GM19463 (cell line): Measurements from ENCODE around the gene LRRC46.
A peak's percentile ranks its signal among the peaks of the same experiment; 100 is the strongest.

Source experiments
- ATAC-seq: cut with Tn5 transposase; IDR thresholded peaks from one replicate; pipeline ENCODE4 v1.9.1; 2021; ENCODE audit warnings: mild to moderate bottlenecking, moderate library complexity; ENCODE audit not compliant: unreplicated experiment

LRRC46 gene, protein sequence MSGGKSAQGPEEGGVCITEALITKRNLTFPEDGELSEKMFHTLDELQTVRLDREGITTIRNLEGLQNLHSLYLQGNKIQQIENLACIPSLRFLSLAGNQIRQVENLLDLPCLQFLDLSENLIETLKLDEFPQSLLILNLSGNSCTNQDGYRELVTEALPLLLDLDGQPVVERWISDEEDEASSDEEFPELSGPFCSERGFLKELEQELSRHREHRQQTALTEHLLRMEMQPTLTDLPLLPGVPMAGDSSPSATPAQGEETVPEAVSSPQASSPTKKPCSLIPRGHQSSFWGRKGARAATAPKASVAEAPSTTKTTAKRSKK

DNA sequence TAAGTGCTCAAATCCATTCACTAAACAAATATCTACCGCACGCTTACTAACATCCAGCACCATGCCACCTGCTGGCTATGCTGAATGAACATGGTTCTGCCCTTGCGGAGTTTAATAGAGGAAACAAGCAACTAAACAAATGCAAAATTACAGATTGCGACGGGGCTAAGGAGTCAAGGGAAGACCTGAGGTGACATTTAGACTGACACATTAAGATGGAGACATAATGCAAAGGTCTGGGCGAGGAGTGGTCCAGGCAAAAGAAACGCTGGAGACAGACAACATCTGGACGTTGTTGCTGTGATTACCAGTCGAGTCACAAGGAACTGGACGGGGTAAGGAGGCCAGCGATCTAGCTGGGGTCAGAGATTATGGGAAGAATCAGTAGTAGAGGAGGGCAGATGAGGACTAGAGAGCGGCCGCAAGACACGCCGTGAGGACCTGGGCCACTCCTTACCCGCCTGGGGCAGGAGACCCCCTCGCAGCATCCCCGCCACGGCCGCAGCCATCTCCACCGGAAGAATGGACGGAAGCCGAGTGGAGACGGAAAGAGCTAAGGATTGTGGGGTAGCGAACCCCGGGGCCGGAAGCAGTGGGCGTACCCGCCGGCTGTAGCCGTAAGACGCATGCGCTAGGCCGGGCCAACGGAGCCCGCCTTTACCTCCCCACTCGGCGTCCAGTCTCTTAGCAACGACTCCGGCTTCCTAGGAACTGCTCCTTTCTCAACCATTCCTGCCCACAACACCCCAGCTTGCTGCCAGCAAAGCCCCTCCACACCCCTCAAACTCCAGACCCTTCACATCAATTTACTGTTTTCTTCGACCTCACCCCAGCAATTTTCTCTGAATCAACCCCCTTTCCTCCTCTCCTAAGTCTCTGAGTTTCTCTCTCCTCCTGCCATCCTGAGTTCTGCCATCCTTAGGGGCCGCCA lies at the start of gene LRRC46, which contains the start of gene MRPL10:
TSS of gene LRRC46 (plus strand) at position 668 of the 931 bp plus-strand sequence. CDS start 320 bp downstream, outside the sequence.
TSS of gene MRPL10 (minus strand) at position 539 of the 931 bp plus-strand sequence. CDS start at position 509, 30 bp downstream.
- peak; percentile 93 for ATAC-seq

DNA sequence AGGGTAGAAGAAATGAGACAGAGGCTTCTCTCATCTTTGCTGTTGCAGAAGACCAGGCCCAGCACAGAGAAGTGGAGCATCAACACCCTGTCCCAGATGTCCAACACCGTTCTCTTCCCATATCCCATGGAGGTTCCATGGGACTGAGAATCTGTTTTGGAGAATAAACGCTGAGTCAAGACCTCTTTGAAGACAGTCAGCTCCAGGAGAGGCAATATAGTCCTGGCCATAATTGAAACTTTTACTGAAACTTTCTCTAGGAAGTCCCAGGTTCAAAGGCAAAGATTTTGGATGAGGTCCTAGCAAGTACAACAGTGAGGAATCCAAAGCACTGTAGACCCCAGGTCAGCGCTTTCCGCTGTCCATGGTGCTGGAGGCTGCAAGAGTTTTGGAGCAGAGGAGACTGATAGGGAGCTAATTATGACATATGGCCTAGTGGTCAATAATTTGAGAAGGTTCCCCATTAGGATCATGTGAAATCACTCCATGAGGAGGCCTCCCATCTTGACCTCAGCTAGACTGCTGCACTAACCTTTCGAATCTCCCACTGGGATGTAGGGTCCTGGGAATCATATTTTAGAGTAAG lies 45.8 kb upstream of the LRRC46 start:
- ATAC-seq, result no peak

DNA sequence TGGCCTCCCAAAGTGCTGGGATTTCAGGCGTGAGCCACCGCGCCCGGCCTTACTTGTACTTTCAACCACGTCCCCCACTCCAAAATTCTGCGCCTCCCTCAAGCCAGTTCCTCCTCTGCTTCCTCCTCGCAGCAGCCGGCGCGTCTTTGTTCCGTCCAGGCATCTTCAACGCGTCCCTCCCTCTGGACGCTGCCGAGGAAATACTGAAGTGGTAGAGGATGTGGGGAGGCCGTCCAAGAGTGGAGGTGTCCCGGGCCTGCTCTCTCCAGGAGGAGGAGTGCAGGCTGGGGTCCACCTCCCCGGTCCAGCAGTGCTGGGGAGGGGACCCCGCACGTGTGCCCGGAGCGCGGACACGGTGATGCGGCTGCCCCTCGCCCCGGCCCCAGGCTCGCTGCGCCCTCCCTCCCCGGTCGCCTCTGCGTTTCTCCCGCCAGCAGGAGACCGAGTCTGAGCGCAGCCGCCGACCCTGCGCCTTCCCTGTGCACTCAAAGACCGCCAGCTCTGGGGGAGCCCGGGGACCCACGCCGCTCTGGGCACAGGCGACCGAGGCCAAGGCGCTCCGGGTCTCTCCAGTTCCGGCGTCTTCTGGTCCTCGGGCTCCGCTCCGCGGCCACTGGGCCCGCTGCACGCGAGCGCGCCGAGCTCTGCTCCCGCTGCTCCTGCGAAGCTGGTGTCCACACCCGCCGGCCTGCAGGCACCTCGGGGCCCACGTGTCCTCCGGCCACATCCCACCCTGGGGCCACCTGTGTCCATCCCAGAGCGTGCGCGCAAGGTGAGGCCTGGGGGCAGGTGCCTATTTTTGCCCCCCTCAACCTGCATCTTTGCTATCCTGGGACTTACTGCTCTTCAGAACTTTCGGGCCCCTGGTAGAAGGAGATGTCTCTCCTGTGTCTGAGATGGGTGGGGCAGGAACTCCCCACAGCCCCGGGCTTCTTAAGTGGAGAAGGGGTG lies 41.6 kb upstream of the LRRC46 start:
- no peak for ATAC-seq

DNA sequence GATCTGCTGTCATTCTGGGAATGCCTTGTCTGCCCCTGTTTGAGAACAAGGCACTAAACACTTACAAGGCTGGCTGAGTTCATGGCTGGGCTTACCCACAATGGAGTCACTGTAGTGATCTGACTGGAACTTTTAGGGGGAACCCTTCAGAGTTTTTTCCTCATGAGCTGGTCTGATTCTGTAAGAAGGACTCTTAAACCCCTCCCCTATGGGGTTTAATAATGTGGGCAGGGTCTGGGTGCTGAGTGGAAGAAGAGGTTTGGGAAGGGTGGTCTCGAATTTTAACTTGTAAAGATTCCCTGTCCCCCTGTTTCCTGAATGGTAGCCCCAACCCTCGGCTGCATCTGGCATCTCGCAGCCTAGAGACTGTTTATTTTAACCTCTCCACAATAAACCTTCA lies 40.4 kb upstream of the LRRC46 start:
- ATAC-seq, result no peak

DNA sequence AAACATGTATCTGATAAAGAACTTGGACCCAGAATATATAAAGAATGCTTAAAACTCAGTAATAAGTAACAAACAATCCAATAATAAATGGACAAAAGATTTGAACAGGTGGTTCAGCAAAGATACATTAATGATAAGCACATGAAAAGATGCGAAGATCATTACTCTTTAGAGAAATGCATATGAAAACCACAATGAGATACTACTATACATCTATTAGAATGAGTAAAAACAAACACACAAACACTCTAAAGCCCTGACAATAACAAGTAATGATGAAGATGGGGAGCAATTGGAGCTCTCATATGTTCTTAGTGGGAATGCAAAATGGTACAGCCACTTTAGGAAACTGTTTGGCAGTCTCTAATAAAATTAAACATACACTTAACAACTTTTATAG lies 39.0 kb upstream of the LRRC46 start:
- no peak for ATAC-seq

DNA sequence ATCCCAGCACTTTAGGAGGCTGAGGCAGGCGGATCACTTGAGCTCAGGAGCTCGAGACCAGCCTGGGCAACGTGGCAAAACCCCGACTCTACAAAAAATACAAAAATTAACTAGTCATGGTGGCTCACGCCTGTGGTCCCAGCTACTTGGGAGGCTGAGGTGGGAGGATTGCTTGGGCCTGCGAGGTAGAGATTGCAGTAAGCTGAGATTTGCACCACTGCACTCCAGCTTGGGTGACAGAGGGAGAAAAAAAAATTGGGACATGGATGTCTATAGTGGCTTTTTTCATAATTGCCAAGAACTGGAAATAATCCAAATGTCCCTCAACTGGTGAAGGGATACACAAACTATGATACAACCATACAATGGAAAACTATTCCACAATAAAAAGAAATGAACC lies 38.5 kb upstream of the LRRC46 start:
- ATAC-seq, result no peak

DNA sequence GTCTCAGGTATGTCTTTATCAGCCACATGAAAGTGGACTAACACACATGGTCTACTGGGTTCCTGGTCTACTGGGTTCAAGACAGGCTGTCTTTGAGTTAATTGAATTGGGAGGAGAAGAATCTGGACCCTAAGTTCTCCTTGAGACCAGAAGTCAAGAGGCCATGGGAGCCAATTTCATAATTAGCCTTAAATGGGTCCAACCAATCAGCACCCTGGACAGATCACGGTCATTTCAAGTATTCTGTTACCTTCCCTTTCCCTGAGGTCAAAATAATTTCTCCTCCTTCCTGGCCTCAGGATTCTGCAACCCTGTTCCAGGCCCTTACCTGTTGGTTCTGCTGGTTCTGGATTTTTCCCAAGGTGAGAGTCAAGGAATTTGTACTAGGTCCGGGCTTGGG lies 33.7 kb upstream of the LRRC46 start:
- ATAC-seq, result no peak

DNA sequence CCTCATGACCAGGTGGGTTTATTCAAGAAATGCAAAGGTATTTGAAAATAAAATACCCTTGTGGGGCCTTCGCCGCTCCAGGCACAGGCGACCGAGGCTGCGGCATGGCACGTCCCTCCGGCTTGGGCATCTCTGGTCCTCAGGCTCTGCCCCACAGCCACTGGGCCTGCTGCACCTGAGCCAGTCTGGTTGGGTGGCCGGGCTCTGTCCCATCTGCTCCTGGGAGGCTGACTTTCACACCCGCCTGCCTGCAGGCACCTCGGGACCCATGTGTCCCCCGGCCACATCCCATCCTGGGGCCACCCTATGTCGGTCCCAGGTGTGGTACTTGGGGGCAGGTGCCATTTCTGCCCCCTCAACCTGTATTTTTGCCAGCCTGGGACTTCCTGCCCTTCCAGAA lies 30.8 kb upstream of the LRRC46 start:
- no peak for ATAC-seq

DNA sequence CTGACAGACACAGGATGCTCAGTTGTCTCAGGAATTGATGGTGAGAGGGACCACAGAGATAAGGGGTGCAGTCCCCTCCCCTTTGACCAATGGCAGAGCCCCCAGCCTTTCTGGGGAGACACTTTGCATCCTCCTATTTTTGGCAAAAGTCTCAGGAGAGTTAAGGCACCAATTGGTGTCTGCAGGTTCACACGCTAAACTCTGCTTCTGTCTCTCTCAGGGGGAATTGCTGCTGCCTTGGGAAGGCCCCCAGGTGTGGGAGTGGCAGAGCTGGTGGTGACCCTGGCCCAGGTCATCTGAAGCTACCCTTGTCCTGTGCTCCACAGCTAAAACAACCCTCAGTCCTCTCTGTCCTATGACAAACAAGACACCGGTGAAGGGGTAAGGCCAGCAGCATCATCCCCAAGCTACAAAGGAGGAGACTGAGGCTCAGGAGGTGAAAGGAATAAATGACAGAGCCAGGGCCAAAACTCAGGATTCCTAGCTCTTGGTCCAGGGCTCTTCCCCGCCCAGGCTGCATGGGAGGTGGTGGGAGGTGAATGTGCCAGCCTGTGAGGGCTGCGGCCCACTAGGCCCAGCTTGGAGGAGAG lies 30.2 kb upstream of the LRRC46 start:
- ATAC-seq, result no peak

DNA sequence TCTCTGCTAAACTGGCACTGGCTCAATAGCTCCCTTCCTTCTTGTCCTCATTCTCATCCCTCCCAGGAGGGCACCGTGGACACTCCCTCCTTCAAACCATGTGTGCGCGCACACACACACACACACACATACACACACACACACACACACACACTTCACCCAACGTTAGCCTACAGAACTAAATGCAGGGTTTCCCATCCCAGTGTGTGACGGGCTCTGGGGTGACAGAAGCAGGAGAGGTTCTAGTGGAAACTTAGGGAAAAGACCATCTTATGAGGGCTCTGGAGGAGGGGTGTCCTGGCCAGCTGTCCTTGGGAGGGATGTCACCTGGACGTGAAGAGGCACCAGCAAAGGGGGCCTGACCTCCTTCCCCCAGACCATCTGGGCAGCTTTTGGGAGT lies 29.6 kb upstream of the LRRC46 start:
- no peak for ATAC-seq

DNA sequence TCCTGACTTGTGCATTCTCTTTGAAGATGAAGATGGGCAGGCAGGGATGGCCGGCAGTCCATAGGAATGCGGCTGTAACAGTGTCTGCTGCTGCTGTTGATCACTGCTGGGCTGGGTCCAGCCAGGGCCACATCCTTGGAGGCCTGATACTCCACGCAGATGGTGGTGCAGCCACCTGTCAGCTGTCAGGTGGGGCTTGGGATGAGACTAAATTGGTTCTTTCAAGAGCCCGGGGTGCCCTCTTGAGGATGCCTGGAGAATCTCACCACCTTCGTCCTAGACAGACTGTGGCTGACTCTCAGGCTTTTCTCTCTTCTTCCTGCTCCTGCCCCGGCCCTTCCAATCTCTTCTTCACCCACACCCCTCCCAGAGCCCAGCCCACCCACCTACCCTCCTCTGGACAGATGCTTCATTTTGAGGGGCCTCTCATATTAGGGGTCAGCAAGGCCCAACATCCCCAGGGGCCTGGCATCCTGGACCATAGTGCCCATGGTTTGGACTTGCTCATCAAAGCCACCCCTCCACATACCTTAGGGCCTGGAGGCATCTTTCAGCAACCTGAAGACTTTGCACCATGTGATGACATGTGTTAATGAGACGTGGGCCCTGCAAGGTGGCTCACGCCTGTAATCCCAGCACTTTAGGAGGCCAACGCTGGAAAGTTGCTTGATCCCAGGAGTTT lies 29.0 kb upstream of the LRRC46 start:
- ATAC-seq, result no peak

DNA sequence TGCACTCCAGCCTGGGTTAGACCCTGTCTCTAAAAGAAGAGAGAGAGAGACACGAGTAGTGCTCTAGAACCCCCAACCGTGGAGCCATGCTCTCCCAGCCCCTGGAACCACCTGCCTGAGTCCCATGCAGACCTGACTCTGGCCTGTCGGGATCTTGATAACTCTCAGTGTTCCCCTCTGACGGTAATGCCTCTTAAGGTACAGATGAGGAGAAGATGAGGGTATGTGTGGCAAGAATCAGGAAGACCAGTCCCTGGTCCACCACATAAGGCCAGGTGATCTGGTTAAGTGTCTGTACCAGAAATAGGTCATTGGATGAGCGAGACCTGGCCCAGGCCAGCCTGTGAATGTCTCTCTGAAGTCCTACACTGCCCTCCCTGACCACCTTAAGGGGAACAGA lies 28.3 kb upstream of the LRRC46 start:
- ATAC-seq, result no peak

DNA sequence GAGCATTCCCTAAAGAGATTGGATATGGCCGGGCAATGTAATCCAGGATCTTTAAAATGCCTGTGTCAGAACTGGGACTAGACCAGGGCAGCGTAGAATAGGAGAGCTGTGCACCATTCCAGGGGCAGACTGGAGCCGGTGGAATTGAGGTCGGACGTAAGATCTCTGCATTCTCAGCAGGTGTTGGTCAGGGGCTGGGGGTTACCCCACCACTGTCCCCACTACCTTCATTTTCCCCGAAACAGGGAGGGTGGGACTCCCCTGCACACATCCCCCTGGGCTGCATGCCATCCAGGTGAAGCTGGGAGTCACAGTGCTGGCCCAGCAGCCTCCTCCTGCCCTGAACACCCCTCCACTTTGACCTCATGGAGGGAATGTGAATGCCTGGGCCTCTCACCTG lies 27.7 kb upstream of the LRRC46 start:
- ATAC-seq, result no peak

DNA sequence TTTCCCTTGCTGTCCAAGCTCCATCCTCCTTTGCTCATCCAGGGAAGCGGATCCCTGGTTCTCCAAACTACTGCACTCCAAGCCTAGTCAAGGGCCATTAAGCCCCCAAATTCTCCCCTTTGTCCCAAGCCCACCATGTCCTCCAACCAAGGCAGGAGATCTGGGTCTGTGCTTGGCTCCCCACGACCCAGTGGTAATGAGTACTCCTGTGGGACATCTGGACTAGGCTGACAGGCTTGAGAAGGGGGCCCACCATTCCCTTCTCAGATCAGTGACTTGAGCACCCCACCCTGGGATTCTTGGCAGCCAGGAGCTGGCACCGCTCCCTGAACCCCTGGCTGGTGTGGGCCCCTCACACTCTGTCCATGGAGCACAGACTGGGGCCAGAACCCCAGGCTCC lies 27.0 kb upstream of the LRRC46 start:
- ATAC-seq, result no peak

DNA sequence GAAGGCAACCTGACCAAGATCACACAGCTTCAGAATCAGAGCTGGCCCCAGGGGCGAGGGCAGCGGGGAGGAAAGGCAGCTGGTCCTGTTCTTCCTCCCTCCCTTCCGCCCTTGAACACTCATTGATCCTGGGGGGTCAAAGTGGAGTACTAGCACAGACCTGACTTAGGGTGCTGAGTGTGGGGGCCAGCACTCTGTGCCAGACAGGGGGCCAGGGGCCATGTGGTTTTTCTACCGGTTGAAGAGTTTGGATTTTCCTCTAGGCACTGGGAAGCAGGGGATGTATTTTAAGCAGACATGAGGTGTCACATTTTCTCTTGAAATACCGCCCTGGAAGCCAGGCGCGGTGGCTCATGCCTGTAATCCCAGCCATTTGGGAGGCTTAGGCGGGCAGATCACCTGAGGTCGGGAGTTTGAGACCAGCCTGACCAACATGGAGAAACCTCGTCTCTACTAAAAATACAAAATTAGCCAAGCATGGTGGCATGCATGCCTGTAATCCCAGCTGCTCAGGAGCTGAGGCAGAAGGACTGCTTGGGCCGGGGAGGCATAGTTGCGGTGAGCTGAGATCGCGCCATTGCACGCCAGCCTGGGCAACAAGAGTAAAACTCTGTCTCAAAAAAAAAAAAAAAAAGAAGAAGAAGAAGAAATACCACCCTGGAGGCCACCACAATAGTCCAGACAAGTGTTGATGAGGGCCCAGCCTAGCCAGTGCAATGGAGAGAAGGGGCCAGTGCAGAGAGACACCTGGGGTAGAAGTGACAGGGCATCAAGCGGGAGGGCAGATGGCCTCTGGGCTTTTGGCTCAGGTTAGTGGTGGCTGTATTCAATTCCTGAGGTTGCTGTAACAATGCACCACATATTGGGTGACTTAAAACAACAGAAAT lies 25.2 kb upstream of the LRRC46 start:
- no peak for ATAC-seq

DNA sequence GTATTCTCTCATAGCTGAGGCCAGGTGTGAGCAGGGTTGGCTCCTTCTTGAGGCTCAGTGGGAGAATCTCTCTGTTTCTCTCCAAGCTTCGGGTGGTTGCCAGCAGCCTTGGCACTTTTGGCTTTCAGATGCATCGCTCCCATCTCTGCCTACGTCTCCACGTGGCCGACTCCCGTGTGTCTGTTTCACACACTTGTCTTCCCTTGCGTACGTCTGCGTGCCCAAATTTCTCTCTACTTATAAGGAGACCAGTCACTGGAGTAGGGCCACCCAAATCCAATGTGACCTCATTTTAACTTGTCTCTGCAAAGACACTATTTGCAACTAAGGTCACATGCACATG lies 24.6 kb upstream of the LRRC46 start:
- no peak for ATAC-seq

DNA sequence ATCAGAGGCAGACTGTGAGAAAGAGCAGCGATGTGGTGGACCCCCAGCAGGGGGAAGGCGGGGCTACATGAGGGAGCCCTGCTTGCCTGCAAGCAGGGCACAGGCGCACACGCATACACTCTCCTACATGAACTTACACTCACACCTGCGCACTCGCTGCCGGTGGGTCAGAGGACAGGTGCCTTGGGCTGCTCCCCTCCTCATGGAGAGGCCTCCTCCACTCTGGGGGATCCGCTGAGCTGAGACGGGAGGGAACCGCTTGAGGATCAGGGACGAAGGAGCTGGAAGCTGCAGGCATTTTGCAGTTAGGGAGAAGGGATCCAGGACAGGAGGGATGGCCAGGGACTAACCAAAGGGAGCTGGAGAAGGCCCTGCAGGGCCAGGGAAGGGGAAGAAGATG lies 24.0 kb upstream of the LRRC46 start:
- no peak for ATAC-seq

DNA sequence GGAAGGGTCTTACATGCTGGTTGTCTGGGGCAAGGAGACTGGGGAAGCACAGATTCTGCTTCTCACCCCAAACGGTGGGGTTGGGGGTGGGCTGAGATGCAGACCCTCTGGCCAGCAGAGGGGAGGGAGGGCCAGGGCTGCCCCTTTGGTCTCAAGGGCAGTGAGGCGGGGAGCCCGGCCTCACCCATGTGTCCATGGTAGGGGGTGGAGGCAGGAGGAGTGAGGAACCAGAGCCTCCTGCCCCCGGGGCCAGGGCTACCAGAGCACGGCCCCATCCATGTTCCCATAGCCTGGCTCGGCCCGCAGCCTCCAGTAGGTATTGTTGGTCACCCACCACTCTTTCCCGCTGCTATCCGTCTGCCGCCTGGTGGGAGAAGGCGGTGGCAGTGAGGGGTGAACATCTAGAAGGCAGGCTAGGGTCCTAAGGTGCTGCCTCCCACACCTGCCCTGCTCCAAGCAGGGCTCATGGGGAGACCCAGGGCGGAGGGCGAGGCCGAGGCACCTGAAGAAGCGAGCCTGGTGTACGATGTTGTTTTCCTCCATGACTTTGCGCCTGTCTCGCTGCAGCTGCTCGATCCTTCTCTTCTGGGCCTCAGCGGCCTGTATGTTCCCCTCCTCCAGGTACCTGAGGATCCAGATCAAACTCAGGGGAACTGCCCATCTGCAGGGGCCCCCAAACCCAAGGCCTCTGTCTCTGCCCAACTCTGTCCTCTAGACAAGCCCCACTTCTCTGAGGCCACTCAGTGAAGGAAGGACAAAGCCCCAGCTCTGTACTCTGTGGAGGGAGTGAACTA lies 23.2 kb upstream of the LRRC46 start:
- no peak for ATAC-seq
